Mucosa of descending colon (tissue), 3 donors: ENCODE measurements around the gene GRIN1. TPM values are rescaled to one million over a fixed set of nuclear protein-coding genes. Genes with fewer than 3 reads are reported as not detected.

Experiments used
- ATAC-seq: fragments of 200-7000 bp; cut with Tn5 transposase; one replicate; pipeline ENCODE4 v1.9.1; 2020; ENCODE audit warnings: mild to moderate bottlenecking, moderate library complexity
- DNase-seq, 3 donors: peaks; one replicate each; pipeline ENCODE4 v3.0.0-alpha.2; 2020
- H3K36me3 ChIP-seq: fragments of 200-600 bp; one replicate; pipeline ENCODE4 v1.8.0; 2021; ENCODE audit warnings: low read depth, mild to moderate bottlenecking
- H3K4me1 ChIP-seq: fragments of 200-600 bp; one replicate; pipeline ENCODE4 v1.8.0; 2021; ENCODE audit warnings: low read depth, mild to moderate bottlenecking
- H3K4me3 ChIP-seq: fragments of 200-600 bp; one replicate; pipeline ENCODE4 v1.8.0; 2021; ENCODE audit warnings: mild to moderate bottlenecking
- H3K9me3 ChIP-seq: fragments of 200-600 bp; one replicate; pipeline ENCODE4 v1.8.0; 2021; ENCODE audit warnings: mild to moderate bottlenecking
- intact Hi-C, 2 donors: fragments of 100-400 bp; cut with DNase I in 1 of 2; cut with micrococcal nuclease in 1 of 2; formaldehyde crosslinking; loops; one replicate each; pipeline versions ENCODE4 v1.11.0 to v1.11.1; 2022; cut with DNase I, micrococcal nuclease
- total RNA-seq, 3 donors: library from RNA; stranded (reverse); fragmentation: NEBNext Ultra II Directional in 2 of 3; extraction: Animal tissue kit (Norgen Biotek cat#: 25700) in 2 of 3; gene quantifications; one replicate each; pipeline versions ENCODE4 v1.2.1 to v1.2.4, GENCODE V29; 2021 to 2023
- TF ChIP-seq, protein P1 (sequence below): fragments of 200-600 bp; IDR thresholded peaks from one replicate; pipeline ENCODE4 v1.8.0; 2022; ENCODE audit warnings: antibody characterized with exemption, mild to moderate bottlenecking
- donor health status: DM: no; HTN: no; CAD: no; lungs with moderate emphysema.
- donor health status: DM: no; HTN: no; CAD: no.
- donor health status: DM: no; HTN: yes; CAD: no.

The GRIN1 gene
- total RNA-seq, 3 donors from 2014 or later = 0.36 to 2.6 TPM; not detected in 1

GRCh38 chr9:137166380-137167229, 27.7 kb downstream of the GRIN1 start:
- Histone ChIP-seq H3K9me3 (no peaks in the 10 kb centered on the region), H3K4me1 (peaks cover 45% of the 10 kb centered on the region), H3K36me3 (no peaks in the 10 kb centered on the region), H3K4me3 (no peak overlapping the region)
- no peak for DNase-seq
- TF ChIP-seq, protein P1, sequence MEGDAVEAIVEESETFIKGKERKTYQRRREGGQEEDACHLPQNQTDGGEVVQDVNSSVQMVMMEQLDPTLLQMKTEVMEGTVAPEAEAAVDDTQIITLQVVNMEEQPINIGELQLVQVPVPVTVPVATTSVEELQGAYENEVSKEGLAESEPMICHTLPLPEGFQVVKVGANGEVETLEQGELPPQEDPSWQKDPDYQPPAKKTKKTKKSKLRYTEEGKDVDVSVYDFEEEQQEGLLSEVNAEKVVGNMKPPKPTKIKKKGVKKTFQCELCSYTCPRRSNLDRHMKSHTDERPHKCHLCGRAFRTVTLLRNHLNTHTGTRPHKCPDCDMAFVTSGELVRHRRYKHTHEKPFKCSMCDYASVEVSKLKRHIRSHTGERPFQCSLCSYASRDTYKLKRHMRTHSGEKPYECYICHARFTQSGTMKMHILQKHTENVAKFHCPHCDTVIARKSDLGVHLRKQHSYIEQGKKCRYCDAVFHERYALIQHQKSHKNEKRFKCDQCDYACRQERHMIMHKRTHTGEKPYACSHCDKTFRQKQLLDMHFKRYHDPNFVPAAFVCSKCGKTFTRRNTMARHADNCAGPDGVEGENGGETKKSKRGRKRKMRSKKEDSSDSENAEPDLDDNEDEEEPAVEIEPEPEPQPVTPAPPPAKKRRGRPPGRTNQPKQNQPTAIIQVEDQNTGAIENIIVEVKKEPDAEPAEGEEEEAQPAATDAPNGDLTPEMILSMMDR = no peak
- no peak for ATAC-seq
- intact Hi-C loops = no loop called here

DNA sequence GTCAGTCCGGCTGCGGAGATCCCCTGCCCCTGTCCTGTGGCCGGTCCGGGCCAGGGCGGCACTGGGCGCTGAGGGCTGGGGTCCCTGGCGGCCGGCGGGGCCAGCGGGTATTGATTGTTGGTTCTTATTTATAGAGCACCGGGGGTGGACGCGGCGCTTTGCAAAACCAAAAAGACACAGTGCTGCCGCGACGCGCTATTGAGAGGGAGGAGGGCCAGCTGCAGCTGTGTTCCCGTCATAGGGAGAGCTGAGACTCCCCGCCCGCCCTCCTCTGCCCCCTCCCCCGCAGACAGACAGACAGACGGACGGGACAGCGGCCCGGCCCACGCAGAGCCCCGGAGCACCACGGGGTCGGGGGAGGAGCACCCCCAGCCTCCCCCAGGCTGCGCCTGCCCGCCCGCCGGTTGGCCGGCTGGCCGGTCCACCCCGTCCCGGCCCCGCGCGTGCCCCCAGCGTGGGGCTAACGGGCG, 28.4 kb downstream of the GRIN1 start:
- Histone ChIP-seq H3K36me3 (no peaks in the 10 kb centered on the region), H3K4me3 (no peak overlapping the region), H3K9me3 (no peaks in the 10 kb centered on the region), H3K4me1 (peaks cover 45% of the 10 kb centered on the region)
- no peak for DNase-seq
- TF ChIP-seq, protein P1 = no peak
- ATAC-seq = no peak
- intact Hi-C loops = no loop called here

DNA sequence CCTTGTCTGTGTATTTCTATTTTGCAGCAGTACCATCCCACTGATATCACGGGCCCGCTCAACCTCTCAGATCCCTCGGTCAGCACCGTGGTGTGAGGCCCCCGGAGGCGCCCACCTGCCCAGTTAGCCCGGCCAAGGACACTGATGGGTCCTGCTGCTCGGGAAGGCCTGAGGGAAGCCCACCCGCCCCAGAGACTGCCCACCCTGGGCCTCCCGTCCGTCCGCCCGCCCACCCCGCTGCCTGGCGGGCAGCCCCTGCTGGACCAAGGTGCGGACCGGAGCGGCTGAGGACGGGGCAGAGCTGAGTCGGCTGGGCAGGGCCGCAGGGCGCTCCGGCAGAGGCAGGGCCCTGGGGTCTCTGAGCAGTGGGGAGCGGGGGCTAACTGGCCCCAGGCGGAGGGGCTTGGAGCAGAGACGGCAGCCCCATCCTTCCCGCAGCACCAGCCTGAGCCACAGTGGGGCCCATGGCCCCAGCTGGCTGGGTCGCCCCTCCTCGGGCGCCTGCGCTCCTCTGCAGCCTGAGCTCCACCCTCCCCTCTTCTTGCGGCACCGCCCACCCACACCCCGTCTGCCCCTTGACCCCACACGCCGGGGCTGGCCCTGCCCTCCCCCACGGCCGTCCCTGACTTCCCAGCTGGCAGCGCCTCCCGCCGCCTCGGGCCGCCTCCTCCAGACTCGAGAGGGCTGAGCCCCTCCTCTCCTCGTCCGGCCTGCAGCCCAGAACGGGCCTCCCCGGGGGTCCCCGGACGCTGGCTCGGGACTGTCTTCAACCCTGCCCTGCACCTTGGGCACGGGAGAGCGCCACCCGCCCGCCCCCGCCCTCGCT, 29.0 kb downstream of the GRIN1 start:
- no peak overlapping the region for H3K4me3 ChIP-seq
- TF ChIP-seq, protein P1 = no peak
- no peaks in the 10 kb centered on the region for H3K9me3 ChIP-seq

DNA sequence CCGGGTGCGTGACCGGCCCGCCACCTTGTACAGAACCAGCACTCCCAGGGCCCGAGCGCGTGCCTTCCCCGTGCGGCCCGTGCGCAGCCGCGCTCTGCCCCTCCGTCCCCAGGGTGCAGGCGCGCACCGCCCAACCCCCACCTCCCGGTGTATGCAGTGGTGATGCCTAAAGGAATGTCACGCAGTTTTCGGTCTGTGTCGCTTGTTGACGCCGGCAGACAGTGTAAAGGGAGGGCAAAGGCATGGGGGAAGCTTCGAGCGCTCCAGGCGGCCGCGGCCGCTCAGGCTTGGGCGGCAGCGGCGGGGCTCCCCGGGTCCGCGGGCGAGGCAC, 29.6 kb downstream of the GRIN1 start:
- peak; percentile 3 for ATAC-seq
- H3K4me1 ChIP-seq = peaks cover 33% of the 10 kb centered on the region
- TF ChIP-seq, protein P1 = no peak

More for the DNA sequence above, 29.0 kb downstream of the GRIN1 start:
- intact Hi-C loops = no loop called here
- DNase-seq (peak; percentile 76 to 83 (median 80)), ATAC-seq (peak; percentile 58)
- H3K4me1 ChIP-seq = peaks cover 39% of the 10 kb centered on the region
- no peaks in the 10 kb centered on the region for H3K36me3 ChIP-seq

GRCh38 chr9:137168904-137169856, 30.2 kb downstream of the GRIN1 start:
- TF ChIP-seq, protein P1 = no peak
- peak; percentile 61 for ATAC-seq
- DNase-seq = peak in 2 of 3 donors; percentile 53 to 71
- H3K4me1 ChIP-seq = peaks cover 34% of the 10 kb centered on the region
- no peaks in the 10 kb centered on the region for H3K9me3 ChIP-seq
- intact Hi-C loops = no loop called here
- H3K4me3 ChIP-seq = peak overlapping the region; percentile 11
- H3K36me3 ChIP-seq = no peaks in the 10 kb centered on the region

More for the DNA sequence above, 29.6 kb downstream of the GRIN1 start:
- Histone ChIP-seq H3K36me3 (no peaks in the 10 kb centered on the region), H3K9me3 (no peaks in the 10 kb centered on the region), H3K4me3 (peak overlapping the region; percentile 11)
- no peak for DNase-seq
- intact Hi-C loops = no loop called here
